DMS153 treated with DMSO at 0.1 percent for 48 hours (cell line): ENCODE measurements around the gene GPR146.

Source experiments
- DNase-seq: peaks from one replicate; lab custom pipeline; 2025; ENCODE audit not compliant: unreplicated experiment; lab: John Stamatoyannopoulos, UW

GPR146 gene

DNA sequence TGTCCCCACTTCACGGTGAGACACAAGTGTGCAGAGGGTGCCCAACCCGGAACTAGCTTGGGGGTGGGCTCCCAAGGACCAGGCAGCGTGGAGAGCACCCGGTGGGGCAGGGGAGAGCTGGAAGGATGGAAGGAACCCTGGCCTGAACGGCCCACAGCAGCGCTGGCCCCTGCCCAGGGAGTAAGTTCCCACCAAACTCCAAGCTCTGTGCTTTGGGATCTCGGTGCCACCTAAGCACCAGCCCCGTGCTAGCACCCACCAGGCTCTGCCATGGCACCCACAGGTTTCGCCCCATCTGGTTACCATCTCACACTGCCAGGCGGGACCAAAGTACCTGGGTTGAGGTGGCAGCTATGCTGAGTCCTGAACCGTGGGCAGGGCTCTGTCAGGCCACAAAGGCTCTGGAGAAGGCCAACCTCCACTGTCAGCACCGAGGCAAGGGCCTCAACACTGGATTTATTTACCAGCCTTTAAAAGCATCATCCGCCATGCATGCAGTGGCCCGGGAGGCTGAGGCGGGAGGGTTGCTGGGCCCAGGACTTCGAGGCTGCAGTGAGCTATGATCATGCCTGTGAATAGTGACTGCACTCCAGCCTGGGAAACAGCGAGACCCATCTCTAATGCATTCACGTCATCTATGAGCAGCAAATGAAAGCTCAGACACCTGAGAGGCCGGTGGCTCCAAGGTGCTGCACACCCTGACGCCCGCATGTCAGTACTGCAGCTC, 59.6 kb downstream of the GPR146 start:
- DNase-seq: no peak

GRCh38 chr7:1104516-1105179, 60.3 kb downstream of the GPR146 start:
- DNase-seq: no peak

DNA sequence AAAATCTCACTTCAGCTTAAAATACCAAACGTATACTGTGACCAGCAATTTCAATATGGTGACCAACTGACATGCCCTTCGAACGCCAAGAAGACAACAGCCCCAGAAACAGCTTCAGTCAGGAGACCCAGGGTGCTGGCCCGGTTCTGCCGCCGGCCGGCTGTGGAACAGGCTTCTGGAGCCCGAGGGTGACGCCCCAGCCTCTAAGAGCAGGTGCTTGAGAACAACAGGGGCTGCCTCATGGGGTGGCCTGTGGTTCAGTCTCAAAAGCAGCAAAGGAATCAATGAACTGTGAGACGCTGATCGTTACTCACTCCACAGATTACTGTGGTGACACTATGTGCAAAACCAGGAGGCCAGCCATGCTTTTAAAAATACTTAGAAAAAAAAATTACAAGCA, 60.8 kb downstream of the GPR146 start:
- no peak for DNase-seq

DNA sequence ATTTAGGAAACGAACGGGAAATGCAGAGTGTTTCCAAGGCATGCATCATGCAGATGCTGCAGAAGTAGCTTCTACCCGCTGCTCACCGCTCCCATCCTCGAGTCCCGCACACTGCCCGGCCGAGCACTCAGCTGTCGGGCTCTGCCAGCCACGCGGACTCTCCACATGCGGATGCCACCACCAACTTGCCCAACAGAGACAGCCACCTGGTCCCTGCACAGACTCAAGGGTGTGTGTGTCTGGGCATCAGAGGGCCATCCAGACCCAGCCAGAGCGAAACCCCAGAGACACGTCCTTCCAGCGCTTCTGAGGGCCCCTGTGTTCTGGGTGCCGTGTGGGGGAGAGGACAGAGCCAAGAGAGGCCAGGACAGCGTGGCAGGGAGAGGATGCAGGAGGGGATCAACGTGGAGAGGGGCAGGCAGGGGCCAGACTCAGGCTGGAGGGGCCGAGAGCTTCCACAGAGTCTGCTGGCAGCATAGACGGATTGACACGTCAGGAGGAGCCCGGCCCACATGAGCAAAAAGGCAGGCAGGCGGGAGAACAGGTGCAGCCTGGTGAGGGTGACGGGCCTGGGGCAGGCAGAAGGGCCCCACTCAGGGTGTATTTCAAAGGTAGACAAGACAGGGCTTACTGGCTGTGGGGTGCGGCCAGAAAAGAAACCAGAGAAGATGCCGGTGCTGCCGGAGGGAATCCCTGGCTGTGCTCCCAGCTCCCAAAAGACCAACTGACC, 61.9 kb downstream of the GPR146 start:
- DNase-seq: no peak

- DNase-seq: no peak
Measured at GRCh38 chr7:1106793-1107421, 62.6 kb downstream of the GPR146 start.

DNA sequence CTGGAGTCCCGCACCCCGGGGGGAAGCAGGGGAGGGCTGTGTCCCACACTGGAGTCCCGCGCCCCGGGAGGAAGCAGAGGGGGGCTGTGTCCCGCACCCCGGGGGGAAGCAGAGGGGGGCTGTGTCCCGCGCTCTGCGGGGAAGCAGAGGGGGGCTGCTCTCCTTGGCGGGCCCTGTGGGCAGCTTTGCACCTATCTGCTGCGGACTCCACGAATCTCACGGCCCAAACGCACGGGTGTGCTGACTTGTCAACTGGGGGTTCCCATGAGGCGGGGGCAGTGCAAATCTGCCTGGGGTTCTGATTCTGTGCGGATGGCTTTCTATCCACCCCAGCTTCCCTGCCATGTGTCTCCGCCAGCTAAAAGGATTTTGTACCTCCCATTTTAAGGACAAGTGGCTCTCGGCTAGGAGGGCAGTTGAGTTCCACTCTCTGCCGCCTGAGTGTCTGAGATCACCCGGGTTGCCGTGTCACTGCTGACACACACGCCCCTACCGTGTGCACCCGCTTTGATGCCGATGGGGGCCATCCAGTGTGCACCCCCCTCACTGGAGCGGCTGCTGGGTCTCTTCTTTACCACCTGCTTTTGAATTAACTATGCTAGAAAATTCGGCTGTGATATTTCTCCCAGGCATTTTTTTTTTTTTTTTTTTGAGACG, 64.0 kb downstream of the GPR146 start:
- no peak for DNase-seq
